AG09319 (cell line): ENCODE results near the gene ZFYVE19.

Experiments
- DNase-seq: peaks from one replicate; pipeline ENCODE4 v3.0.0-alpha.2; 2010; ENCODE audit warnings: low read depth; ENCODE audit errors: extremely low read depth
- CTCF ChIP-seq: IDR thresholded peaks from 2 replicates; pipeline ENCODE4 v1.5.1; 2011; ENCODE audit warnings: low read depth, mild to moderate bottlenecking, inconsistent platforms, low read length, moderate library complexity

Gene ZFYVE19

GRCh38 chr15:40844696-40845030, 37.8 kb downstream of the ZFYVE19 start:
- no peak for TF ChIP-seq CTCF
- DNase-seq = no peak

- no peak for TF ChIP-seq CTCF
- DNase-seq = no peak
Observed at GRCh38 chr15:40845036-40845435, 38.1 kb downstream of the ZFYVE19 start.

GRCh38 chr15:40845511-40846284, 38.8 kb downstream of the ZFYVE19 start:
- no peak for TF ChIP-seq CTCF

GRCh38 chr15:40846841-40847222, 39.9 kb downstream of the ZFYVE19 start:
- no peak for TF ChIP-seq CTCF

More at GRCh38 chr15:40845511-40846284, 38.8 kb downstream of the ZFYVE19 start:
- no peak for DNase-seq

GRCh38 chr15:40847223-40847961, 40.5 kb downstream of the ZFYVE19 start:
- DNase-seq = no peak

More at GRCh38 chr15:40846841-40847222, 39.9 kb downstream of the ZFYVE19 start:
- DNase-seq = no peak

GRCh38 chr15:40850576-40851112, 43.8 kb downstream of the ZFYVE19 start:
- TF ChIP-seq CTCF = no peak
- DNase-seq = no peak

More at GRCh38 chr15:40847223-40847961, 40.5 kb downstream of the ZFYVE19 start:
- TF ChIP-seq CTCF = no peak

- no peak for TF ChIP-seq CTCF
- DNase-seq = no peak
Observed at GRCh38 chr15:40852529-40852928, 45.6 kb downstream of the ZFYVE19 start.
